Stromal cell of bone marrow (primary cell): Measurements from ENCODE around the gene ZC3H6.
A peak's percentile ranks its signal among the peaks of the same experiment; 100 is the strongest.
"Not testable (repeated sequence)": the region's sequence is repeated elsewhere in the genome, so short reads cannot be mapped to it uniquely, and the experiment has no call there.

Source experiments
- DNase-seq: peaks from one replicate; pipeline ENCODE4 v3.0.0-alpha.2; 2012; ENCODE audit warnings: low read depth

Gene ZC3H6

DNA sequence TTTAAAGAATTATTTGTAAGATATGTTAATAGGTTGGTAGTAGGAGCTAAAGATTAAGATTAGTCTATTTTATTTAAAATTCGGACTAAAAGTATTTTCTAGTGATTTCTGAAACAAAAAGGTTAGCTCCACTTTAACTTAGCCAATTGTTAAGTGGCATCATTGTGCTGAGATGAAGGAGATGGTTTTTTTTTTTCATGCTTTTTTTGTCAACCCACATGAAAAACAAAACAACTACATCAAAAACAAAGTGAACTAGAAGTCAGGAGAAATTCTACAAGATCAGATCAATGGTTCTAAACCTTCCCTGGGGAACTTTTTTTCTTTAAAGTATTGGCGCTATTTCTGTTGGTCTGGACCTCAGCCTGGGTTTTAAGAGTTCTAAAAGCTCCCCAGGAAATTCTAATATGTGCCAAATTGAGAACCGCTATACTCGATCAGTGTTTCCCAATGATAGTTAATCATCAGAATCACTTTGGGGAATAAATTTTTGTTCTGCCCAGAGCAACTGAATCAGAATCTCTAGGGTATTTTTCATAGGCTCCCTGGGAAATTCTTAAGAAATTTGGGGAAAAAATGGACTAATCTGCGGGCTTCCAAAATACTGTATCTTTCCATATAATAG is 2.3 kb downstream of the ZC3H6 start:
- peak; percentile 67 for DNase-seq

- not testable (repeated sequence) for DNase-seq
These were observed 6.7 kb downstream of the ZC3H6 start for GRCh38 chr2:112282066-112282465.

GRCh38 chr2:112283535-112283934 is 8.1 kb downstream of the ZC3H6 start:
- not testable (repeated sequence) for DNase-seq

- no peak for DNase-seq
These were observed 14.7 kb downstream of the ZC3H6 start for GRCh38 chr2:112290088-112290487.

- no peak for DNase-seq
These were observed 15.3 kb downstream of the ZC3H6 start for GRCh38 chr2:112290648-112291047.

DNA sequence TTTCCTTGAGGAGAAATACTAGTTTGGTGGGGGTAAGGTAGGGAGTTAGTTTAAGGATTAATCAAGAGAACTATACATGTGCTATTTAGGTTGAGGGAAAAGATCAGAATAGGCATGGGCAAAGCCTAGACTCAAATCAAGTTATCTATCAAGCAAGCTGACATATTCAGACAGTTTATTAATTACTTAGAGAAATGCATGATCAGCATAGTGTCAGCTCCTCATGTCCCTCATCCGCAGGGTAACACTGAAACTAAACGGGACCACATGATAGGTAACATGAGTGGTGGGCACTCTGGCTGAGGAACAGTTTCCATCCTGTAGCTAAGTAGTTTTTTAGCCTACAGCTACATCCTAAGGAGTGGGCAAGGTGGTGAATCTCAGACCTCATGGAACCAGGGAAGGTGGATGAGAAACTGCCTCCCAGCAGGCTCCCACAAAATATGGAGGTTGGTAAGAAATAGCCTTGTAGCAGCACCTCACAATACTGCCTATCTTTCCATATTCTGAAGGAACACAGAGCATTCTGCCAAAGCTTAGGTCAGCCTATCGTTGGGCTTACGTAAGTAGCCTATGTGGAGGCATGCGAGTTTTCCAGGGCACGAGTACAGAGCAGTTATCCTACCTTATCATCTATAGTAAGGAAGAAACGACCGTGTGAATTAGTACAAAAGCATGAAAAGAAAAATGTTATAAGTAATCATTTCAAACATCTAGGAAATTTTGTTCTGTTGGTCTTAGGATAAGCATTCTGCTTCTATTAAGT is 18.4 kb downstream of the ZC3H6 start:
- no peak for DNase-seq

GRCh38 chr2:112295407-112296078 is 20.1 kb downstream of the ZC3H6 start:
- no peak for DNase-seq

DNA sequence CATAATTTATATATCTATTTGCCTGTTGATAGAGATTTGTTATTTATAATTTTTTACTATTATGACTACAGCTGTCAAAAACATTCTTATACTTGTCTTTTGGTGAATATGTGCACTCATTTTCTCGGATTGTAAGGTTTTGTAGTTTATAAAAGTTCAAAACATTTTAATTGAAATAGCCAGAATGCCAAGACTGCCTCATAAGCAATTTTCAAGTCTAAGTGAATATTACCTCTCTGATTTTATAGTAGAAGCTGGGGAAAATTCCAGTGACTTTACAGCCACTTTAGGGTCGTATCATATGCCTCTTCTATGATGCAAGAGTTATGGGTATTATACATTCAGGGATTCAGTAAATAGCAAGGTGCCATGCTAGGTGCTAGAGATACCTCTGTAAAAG is 21.0 kb downstream of the ZC3H6 start:
- no peak for DNase-seq

DNA sequence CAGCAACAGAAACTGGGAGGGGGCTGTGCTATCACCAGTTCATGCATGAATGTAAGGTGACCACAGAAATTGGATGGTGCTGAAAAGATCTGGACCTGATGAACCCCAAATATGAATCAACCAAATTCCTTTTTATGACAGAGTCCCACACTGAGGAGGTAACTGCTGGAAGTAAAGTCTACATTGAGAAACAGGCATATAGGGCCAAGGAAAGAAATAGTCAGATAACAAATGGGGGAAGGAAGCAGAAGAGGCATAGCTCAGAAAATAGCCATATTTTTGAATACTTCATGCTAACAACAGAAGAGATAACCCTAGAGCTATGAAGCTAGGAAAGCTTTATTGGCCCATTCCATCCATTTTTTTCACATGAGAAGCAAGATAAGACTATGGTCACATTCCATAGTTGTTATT is 25.8 kb downstream of the ZC3H6 start:
- DNase-seq, result no peak

DNA sequence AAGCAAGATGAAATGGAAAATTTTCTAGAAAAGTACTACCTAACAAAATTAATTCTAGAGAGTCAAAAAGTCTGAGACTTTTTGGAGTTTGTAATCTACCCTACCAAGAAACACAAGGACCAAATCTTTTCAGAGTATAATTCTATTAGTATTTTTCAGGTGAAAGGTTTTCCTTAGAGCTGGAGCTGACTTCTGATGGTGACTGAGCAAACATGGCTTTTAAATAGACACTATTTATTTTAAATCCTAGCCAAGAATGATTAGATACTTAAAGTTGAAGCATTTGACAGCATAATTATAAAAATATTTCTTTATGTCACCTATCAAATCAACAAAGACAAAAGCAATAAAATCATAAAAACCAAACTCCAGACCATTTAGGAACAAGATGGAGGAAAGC is 26.6 kb downstream of the ZC3H6 start:
- DNase-seq, result no peak

- no peak for DNase-seq
These were observed 29.0 kb downstream of the ZC3H6 start for GRCh38 chr2:112304298-112304941.

DNA sequence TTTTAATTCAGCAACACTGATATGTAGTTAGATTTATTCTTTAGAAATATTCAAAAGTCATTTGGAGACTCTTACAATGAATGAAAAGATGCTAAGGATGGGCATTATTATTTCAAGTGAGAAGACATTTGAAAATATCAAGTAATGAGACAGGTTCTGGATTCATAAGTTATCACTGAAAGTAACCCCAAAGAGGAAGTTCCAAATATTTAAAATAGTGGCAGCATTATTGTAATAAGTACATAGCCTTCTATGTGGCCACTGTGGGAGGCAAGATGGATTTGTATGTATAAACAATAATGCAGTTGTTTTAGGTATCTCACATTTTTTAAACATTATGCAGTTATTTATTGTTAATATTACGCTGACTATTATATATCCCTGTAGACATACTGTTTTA is 29.7 kb downstream of the ZC3H6 start:
- DNase-seq, result no peak

GRCh38 chr2:112310906-112311305 is 35.5 kb downstream of the ZC3H6 start:
- no peak for DNase-seq

DNA sequence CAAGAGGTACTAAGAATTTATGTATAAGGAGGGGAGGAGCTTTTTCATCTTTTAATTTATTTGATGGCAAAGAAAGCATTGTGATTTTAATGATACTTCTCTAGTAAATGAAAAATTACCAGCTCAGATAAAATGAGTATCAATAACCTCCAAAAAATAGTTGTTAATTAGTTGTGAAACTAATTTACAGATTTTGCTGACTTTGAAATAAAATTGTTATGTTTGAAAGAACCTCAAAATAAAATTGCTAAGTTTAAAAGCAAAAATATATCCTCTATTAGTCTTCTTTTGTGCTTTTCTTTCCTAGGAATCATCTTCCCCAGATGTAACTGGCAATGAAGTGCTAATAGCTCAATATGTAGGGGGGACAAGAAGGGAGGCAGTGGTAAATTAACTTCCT is 36.5 kb downstream of the ZC3H6 start:
- no peak for DNase-seq

- DNase-seq, result no peak
These were observed 37.4 kb downstream of the ZC3H6 start for GRCh38 chr2:112312821-112313220.

- no peak for DNase-seq
These were observed 39.5 kb downstream of the ZC3H6 start for GRCh38 chr2:112314856-112315255.

- DNase-seq, result peak; percentile 55
These were observed 42.1 kb downstream of the ZC3H6 start for GRCh38 chr2:112317303-112318158.

GRCh38 chr2:112318515-112318914 is 43.1 kb downstream of the ZC3H6 start:
- no peak for DNase-seq

DNA sequence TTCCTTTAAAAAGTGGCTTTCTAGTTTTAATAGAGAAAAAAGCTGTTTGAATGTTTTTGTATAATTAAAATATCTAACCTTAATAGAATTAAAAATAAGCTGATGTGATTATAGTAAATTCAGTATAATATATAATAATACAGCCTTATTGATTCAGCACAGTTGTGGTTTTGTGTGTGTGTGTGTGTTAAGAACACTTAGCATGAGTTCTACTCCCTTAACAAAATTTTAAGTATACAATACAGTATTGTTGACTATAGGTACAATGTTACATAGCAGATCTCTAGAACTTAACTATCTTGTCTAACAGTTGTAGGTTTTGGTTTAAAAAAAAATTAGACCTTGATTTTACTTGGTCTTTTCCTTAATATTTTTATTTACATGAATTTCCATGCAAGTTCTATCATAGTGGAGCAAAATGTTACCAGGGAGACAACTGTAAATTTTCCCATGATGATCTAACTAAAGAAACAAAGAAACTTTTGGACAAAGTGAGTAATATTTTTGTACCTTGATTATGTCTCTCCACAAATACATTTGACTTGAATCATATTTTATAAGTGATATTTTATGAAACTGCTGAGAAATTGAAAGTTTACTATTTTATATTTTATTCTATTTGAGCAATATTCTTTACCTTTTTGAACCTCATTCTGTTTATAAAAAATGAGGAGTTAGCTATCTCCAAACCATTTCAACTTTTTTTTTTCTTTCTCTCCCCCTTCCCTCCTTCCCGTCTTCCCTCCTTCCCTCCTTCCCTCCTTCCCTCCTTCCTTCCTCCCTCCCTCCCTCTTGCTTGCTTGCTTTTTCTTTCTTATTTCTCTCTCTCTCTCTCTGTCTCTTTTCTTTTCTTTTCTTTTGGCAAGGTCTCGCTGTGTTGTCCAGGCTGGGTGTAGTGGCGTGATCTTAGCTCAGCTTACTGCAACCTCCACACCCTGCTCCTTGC is 46.3 kb downstream of the ZC3H6 start:
- DNase-seq, result peak; percentile 79

DNA sequence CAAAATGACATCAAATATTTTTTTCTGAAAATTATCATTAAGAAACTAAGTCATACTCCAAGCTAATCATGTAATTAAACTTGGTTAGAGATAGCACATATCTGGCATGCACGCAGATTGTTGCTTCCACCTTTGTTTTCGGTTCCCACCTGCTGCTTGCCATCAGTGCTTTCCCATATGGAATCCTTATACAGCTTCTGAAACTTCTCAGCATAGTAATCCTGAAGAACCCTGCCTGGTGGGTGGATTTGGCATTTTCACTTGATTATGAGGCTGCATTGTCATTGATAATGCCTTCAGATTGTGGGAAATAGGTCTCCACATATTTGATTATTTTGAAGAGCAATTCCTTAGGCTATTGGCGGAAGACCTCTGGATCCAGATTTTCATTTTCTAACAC is 47.5 kb downstream of the ZC3H6 start:
- DNase-seq, result no peak
